HG03521 (cell line): ENCODE data around the gene EFCAB6.

Experiments used
- ATAC-seq: cut with Tn5 transposase; IDR thresholded peaks from one replicate; pipeline ENCODE4 v1.9.1; 2021; ENCODE audit warnings: mild to moderate bottlenecking, moderate library complexity; ENCODE audit not compliant: unreplicated experiment

Gene EFCAB6

DNA sequence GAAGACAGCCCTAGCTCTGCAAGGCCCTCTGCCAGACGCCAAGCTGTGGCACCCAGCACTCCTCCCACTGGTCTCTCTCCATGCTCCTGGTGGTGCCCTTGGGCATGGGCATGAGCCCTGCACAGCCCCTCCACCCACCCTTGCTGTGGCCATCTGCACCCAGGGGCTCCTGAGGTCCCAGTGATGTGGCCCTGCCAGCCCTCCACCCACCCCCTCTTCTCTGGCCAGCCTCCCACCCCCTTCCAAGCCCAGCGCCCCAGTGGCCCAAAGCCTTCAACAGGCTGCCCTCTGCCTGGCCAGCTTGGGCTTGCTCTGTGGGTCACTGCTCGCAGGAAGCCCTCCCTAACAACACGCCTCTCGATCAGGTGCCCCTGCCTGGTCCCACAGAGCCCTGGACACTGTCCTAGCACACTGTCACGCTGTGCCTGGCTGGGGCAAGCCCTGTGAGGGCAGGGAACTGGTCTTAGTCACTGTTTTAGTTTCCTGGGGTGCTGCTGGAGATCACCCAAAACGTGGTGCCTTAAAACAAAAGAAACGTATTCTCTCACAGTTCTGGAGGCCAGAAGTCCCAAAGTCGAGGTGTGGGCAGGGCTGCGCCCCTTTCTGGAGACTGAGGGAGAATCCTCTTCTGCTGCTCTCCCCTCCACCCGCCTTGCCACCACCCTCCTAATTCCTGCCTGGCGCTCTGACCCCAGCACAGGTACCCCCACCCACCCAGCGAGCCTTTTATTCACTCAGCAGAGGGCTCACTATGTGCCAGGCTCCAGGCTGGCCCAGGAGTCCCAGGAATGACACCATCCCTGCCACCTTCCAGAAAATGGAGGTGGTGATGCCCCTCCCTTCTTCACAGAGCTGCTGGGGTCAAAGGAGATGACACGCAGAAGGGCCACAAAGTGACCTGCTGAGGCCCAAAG, 35.5 kb upstream of the EFCAB6 start:
- no peak for ATAC-seq

DNA sequence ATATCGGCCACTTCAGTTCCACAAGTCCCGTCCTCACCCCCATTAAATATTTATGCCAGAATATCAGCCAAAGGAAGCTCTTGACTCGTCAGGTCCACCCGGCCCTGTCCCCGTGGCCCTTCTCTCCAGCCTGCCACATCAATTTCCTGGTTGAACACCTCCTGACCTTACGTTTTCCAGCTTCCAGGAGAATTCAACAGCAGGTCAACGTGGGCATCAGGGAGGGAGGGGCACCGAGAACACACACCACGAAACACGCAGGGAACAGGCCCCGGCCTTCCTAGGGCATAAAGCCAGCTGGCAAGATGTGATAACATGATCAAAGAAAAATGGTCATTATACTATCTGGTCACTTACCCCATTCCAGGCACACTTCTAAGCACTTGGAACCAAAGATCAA, 34.9 kb upstream of the EFCAB6 start:
- no peak for ATAC-seq

DNA sequence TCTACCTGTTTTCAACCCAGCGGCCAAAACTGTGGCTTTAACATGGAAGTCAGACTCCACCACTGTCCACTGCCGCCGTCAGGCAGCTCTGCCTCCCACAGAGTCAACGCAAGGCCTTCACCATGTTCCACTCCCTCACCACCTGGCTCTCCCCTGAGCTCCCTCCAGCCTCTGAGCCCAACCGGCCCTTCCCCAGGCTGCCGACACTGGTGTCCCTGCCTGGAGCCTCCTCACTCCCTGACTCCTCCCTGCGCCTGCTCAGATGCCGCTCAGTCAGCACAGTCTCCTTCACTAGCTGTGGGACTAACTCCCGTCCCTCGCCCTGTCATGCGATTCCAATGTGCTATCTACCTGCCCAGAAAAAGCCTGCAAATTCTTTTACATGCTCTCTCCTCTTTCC, 33.9 kb upstream of the EFCAB6 start:
- no peak for ATAC-seq

DNA sequence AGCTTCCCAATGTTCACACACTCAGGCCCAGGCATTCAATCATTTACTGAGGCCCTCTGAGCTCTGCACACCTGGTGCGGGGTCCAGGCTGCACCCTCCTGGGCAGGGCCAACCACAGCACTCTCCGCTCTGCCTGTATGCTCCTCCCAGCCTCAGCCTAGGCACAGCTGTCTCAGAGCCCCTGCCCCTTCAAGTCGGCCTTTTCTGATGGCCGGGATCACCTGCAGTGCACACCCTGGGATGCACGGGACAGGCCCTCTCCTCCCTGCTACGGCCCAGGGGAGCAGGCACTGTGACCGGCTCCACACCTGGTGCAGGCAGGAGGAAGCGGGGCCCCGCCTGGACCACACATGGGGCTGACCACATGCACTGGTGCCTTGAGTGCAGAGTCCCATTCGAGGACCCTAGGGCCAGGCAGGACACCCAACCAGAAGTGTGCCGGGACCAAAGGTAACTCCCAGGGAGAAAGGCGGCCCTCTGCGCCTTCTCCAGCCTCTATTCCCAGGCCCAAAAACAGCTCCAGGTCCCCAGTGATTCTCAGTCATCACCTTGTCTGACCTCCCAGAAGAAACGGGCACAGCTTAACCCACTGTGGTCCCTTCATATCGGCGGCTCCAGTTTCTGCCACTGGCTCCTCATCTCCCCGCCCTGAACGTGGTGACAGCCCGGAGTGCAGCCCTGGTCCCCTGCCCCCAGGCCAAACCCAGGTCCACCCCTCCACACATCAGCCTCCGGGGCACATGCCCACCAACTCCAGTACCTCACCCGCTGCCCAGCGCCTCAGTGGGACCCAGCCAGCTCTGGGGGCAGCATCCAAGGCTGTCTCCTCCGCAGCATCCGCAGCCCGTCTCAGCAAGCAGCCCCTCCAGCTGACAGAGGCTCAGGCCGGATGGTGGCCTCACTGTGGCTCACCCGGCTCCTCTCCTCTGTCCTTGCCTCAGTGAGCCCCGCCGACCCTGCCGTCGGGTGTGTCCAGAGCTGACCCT, 32.7 kb upstream of the EFCAB6 start:
- no peak for ATAC-seq

DNA sequence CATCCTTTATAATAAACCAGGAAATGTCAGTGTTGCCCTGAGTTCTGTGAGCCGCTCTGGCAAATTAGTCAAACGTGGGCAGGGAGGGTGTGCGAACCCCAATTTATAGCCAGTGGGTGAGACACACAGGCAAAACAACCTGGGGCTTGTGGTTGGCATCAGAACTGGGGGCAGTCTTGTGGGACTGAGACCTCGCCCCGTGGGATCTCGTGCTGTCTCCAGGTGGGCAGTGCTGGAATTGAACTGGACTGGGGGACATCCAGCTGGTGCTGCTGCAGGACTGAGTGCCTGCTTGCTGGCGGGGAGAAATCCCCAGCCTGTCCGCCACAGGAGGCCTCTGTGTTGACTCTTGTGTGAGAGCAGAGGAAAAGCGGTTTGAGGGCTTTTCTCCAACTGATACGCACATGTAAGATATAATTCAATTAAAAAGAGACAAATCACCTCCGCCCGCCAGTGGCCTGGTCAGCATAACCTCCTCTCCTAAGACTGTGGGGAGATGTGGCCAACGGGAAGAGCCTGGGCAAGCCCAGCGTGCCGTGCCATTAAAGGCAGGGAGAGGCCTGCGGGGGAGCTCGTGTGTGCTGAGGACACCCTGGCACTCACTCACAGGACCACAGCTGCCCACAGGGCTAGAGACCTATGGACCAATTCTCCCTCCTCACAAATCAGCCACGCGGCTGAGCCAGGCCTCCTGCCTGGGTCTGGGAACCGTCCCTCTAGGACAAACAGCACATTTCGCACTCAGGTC, 31.9 kb upstream of the EFCAB6 start:
- ATAC-seq: no peak

DNA sequence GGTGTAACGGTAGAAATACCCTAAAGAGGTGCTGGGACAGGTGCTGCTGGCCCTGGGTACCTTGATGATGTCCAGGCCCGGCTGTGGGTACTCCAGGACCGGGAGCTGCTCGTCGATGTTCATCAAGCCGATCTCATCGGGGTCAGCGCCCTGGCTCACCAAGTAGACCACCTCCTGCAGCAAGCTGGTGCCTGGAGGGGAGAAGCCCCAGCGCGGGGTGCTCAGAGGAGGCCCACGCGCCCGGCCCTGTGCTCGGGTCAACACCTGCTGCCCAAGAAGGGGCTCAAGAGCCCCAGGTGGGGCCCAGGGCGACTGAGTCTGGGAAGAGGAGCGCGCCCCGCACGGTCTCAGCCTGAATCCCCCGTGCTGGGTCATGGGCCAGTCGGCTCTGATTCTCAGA, 29.6 kb upstream of the EFCAB6 start:
- ATAC-seq: no peak

DNA sequence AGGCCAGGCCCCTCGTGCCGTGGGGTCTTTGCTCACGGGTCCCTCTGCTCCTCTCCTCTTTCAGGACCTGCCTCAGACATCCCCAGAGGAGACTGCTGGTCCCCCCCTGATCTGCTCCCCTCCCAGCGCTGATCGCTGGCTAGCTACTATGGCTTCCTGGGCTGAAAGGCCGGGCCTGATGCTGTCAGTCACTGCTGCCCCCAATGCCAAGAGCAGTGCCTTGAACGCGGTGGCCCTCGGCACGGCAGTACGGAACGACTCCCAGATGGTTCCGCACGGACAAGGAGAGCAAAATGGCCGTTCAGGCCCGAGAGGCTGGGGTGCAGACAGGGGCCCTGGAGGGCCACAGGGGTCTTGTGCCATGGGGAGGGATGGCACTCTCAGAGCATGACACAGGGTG, 28.7 kb upstream of the EFCAB6 start:
- ATAC-seq: no peak

DNA sequence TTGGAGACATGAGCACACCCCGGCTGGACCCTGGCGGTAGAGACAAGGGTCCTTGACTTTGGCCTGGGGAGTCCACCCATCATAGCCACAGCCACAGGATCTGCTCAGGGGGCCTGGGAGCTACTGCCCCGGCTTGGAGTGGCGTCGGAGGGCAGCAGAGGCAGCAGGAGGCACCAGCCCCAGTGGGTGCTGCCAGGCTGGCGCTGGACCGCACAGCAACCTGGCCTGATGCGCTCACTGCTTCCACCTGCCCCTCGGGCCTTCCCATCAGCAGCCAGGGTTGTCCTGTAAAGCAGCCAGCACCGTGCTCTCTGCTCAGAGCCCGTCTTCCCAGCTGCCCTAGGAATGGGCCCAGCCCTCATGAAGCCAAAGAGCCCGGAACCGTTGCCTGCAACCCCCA, 28.3 kb upstream of the EFCAB6 start:
- no peak for ATAC-seq

DNA sequence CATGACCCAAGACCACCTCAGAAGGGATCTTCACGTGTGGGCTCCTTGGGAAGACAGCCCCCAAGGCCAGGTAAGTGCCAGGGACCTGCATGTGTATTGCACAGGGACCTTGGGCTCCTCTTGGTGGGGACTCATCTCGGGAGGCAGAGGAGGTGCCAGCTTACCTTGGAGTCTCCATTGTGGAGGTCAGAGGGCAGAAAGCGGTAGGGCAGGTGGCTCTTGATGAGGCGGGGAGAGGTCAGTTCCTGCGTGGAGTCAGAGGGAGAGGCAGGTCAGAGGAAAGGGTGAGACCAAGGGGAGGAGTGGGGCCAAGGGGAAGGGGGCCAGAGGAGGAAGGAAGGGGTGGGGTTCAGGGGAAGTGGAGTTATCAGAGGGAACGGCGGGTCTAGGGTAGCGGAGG, 27.7 kb upstream of the EFCAB6 start:
- ATAC-seq: no peak

DNA sequence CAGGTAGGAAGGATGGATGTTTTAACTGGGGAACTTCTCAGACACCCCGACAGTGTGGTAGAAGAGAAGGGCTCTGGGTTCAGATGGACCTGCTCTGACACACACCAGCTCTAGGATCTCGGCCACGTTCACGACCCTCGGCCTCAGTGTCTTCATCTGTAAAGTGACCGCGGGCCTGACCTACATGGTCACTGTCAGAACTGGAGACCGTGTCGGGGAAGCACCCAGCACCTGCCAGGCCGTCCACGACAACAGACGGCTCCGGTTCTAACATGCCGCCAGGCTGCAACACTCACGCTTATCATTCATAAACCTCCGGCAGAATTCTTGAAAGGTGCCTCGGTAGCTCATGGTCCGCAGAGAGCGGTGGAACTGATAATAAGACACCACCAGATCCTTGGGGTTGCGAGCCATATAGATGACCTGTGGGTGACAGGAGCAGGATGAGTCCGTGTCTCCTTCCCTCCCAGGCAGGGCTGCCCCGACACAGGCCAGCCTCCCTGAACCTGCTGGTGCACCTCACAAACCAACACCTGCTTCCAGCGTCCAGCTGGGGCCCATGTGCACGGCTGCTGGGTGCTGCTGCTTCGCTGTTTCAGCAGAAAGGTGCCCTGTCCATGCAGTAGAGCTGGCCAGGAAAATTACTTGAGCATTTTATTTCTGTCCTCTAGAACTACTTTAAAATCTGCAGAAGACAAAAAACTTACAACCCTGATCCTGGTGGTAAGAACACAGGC, 26.6 kb upstream of the EFCAB6 start:
- ATAC-seq: no peak

DNA sequence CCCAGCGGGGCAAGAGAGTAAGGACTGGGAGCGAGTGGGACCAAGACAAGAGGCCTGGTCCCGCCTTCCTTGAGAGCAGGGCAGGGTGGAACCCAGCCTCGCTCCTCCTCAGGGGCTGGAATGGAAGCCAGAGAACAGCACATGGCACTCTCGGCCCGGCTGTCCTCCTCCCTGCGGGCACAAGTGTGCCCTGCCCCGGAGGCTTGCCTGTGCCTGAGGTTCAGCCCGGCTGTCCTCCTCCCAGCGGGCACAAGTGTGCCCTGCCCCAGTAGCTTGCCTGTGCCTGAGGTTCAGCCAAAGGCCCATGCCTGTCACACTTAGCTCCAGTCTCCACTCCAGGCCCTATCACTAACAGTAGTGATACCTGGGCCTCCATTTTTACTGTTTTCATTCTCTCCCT, 26.1 kb upstream of the EFCAB6 start:
- no peak for ATAC-seq

DNA sequence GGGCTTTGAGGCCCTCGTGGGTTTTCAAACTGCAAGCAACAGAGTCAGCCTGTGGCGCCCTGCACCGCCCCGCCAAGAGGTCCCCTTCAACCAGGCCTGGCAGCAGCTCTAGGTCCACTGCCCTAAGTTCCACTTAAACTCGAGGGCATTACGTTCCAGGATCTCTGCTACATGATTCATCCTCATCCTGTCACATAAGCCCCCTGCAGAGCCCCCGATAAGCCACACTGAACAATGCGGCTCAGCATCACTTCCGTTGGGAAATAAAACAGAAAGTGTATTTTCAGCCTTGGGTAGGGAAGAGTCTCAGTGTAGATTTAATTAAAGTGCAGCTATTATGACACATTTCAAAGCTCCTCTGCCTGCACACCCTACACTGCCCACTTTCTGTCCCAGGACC, 25.6 kb upstream of the EFCAB6 start:
- ATAC-seq: no peak

DNA sequence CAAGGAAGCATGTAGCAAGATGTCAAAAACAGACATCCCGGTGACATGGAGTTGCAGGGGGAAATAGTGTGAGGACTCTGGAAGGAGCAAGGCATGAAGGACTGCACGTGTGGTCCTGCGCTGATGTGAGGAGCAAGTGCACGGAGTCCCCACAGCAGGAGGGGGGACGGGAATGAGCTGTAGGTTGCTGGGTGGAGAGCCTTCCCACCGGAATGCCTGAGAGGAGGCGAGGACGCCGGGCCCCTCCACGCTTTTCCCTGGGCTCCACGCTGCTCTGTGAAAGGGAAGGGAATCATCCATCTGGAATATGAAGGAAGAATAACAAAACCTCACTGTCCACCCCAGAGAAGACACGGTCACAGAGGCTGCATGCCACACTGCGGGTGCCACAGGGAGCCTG, 23.6 kb upstream of the EFCAB6 start:
- no peak for ATAC-seq

DNA sequence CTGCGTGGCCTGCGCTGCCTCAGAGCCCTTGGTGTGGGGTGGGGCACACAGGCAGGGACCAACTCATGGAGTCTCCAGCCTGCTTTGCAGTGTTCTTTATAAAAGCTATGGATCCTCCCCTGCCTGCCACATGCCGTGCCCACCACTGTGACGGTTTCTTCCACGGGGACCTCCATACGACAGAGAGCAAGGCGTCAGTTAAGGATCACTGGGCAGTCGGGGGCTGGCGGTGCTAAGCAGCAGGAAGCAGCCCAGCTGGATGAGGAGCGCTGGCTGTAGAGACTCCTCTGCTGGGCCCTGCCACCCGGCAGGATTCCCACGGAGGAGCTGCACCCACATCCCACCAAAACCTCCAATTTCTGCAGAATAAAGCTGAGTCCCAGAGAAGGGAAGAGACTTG, 23.1 kb upstream of the EFCAB6 start:
- ATAC-seq: no peak

DNA sequence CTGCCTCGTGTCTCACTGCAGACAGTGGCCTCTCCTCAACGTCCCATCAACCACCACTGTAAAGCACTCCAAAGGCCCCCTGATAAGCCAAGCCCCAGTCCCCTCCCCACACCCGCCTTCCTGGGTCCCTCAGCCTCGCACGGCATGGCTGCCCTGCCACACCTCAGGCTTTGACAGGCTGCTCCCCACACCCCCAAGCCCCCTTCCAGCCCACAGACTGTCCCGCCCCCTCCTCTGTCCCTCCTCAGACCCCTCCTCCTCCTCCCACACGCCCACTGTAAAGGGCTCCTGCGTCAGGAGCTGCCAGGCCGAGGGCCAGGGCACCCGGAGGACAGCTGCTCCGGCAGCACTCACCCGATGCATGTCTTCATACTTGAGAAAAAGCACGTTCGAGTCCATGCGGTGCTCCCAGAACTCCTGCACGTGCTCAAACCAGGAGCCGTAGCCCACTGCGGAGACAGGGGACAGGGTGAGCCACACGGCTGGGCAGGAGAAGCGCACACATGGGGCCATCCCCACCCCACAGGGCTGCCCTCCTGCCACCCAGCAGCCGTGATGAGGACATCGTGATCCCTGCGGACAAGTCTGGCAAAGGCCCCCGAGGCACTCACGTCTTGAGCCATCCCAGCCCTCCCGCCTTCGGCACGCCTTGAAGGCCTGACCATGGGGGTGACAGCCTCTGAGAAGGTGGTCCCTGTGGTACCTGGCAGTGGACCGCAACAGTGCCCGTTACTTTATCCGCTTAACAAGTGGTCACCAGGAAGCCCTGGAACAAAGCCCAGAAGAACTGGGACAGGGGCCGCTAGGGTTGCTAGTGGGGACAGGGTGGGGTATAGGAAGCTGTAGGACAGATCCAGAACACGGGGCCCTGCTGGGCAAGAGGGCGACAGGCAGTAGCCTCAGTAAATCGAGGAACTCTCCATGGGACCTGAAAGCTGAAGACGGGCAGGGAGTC, 21.5 kb upstream of the EFCAB6 start:
- no peak for ATAC-seq

DNA sequence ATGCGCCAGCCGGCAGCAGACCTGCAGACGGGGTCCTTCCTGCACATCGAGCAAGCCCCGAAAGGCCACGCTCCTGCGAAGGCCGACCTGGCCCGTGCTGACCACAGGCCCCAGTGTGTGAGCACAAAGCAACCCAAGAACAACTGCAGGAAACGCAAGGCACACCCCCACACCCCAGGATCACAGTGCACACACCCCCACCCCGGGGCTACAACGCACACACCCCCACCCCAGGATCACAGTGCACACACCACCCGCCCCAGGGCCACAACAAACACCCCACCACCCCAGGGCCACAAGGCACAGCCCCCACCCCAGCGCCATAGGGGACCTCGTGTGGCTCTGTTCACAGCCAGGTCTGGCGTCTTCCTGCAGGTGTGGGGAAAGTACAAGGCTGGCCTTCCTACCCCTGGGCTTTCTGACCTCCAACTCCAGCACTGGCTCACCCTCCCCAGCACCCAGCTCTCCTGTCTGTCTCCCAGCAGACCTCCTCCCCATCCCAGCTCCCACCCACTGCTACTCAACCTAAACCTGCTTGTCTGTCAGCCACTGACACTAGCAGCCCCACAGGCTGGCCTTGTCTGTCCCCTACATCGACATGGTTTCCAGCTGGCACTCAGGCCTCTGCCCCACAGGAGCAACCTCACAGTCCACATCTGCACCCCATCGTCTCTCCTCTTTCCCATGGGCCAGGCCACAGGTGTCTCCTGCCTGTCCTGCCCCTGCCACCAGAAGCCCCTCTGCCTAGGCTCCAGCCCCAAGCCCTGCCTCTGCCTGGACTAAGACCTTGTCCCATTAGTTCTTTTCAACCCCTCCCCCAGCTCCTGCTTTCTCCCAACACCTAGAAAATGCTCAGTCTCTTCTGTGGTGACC, 20.5 kb upstream of the EFCAB6 start:
- no peak for ATAC-seq

DNA sequence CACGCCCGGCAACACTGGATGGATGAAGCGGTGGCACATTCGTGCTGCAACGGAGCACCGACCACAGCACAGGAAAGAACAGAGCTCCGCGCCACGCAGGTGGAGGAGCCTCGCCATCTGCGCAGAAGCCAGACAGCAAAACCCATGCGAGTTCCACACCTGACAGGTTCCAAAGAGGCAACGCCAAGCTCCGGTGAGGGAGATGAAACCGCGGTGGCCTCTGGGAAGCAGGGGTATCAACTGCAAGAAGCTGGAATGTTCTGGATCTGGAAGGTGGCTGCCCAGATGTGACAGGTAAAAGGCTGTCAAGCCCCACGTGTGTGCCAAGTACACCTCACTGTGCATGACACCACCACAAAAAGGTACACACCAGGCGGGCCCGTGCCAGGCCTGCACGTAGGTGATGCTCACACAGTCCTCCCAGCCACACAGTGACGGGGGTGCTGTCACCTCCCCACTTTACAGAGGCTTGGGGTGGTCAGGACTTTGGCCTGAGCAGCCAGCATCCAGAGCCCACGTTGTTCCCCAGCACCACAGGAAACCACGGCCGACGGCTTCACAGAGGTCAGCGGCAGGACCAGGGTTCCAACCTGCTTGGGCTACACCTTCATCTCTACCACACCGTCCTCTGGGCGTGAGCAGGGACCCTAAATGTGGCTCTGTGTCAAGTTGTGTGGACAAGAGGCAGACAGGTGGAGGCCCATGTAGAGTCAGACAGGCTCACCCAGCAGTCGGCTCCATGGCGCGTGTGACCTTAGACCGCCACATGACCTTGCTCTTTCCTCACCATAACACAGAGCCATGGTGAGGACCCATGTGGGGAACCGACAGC, 19.7 kb upstream of the EFCAB6 start:
- no peak for ATAC-seq
